Measurements from ENCODE around the gene FBXL16. TPM values are rescaled to one million over a fixed set of nuclear protein-coding genes. Genes with fewer than 3 reads are reported as not detected.

Gene FBXL16
- total and polyA plus RNA-seq, 2 donors (not counting 3 experiments of a cell fraction or from before 2014, with no cell fraction given) = 0.07 to 0.22 TPM

- intact Hi-C loops (cut with micrococcal nuclease) = no loop called here
- BruUV-seq (replicated peaks) = no TSS peak
- CTCF ChIA-PET = interaction anchor here (3.0 kb wide), 1 partner anchor 9 kb away, joined by 16 read pairs; no protein-coding TSS in a partner anchor
- POLR2A ChIA-PET = no interaction called here
- H3K36me3 ChIP-seq (ENCODE audit: control insufficient read depth in 2 of 2, extremely low read depth in 1 of 2, insufficient read depth in 2 of 2, low read length in 2 of 2) = peaks cover 0 to 2% of the 10 kb centered on the region in 2 experiments
- no peak for DNase-seq (ENCODE audit: low read depth, low spot score)
- no peak overlapping the region for H3K27ac ChIP-seq (ENCODE audit: insufficient read depth, low read depth, low read length)
- H4K20me1 ChIP-seq (replicated peaks; ENCODE audit: control insufficient read depth, extremely low read depth, insufficient read depth, low read length) = no peaks in the 10 kb centered on the region
- H3K9me1 ChIP-seq (replicated peaks; ENCODE audit: control insufficient read depth, extremely low read depth, insufficient read depth, low read length) = no peaks in the 10 kb centered on the region
- H3K4me2 ChIP-seq (ENCODE audit: insufficient read depth, low read length) = no peak overlapping the region
- no peaks in the 10 kb centered on the region for H3K27me3 ChIP-seq (ENCODE audit: control insufficient read depth in 2 of 2, insufficient read depth in 2 of 2, low read length in 2 of 2)
- H3K9me3 ChIP-seq (replicated peaks; ENCODE audit: control insufficient read depth, insufficient read depth, low read length) = no peaks in the 10 kb centered on the region
- no peaks in the 10 kb centered on the region for H3K79me2 ChIP-seq (ENCODE audit: control insufficient read depth, insufficient read depth, low read length)
- H2AFZ ChIP-seq (ENCODE audit: low read depth, low read length) = no peak overlapping the region
- dilution Hi-C loops (cut with MboI; ENCODE audit: extremely low pct_ligation_motif_present, low sequenced_read_pairs) = no loop called here
- H3K9ac ChIP-seq (replicated peaks; ENCODE audit: extremely low read depth, insufficient read depth, low read length) = no peak overlapping the region
- TF ChIP-seq CTCF (IDR thresholded peaks at IDR 0.05; ENCODE audit: extremely low read depth in 1 of 2, insufficient read depth in 1 of 2, low read depth in 1 of 2, low read length in 2 of 2) (no peak), POLR2AphosphoS5 (IDR thresholded peaks at IDR 0.05; ENCODE audit: insufficient read depth, low read depth, low read length) (no peak), MYC (IDR thresholded peaks at IDR 0.05; ENCODE audit: low read depth, low read length) (no peak), JUN (IDR thresholded peaks at IDR 0.05; ENCODE audit: borderline replicate concordance, insufficient read depth, insufficient read length, low read depth) (no peak), FOS (IDR thresholded peaks at IDR 0.05; ENCODE audit: borderline replicate concordance, insufficient read depth, low read length) (no peak), EZH2 (IDR thresholded peaks at IDR 0.05; ENCODE audit: borderline replicate concordance, low read depth, low read length, severe bottlenecking) (no peak), POLR2A (IDR thresholded peaks at IDR 0.05; ENCODE audit: low read depth, low read length) (no peak), GATA2 (IDR thresholded peaks at IDR 0.05; ENCODE audit: insufficient read depth, insufficient read length, low read depth, low read length) (no peak)
- TF ChIP-seq, protein P1, sequence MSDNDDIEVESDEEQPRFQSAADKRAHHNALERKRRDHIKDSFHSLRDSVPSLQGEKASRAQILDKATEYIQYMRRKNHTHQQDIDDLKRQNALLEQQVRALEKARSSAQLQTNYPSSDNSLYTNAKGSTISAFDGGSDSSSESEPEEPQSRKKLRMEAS (IDR thresholded peaks at IDR 0.05; ENCODE audit: insufficient read depth, insufficient read length) = no peak
- peaks cover 8% of the 10 kb centered on the region for H3K4me1 ChIP-seq (ENCODE audit: control insufficient read depth, extremely low read depth, insufficient read depth, low read length)
- no peak for FAIRE-seq
- no peak overlapping the region for H3K4me3 ChIP-seq (replicated peaks in 1 of 3; ENCODE audit: insufficient read depth in 1 of 3, low read depth in 1 of 3, low read length in 3 of 3)
These were observed 53.8 kb downstream of the FBXL16 start for GRCh38 chr16:651844-652243.
